ENCODE results near the gene TRMT11. TPM values are rescaled to one million over a fixed set of nuclear protein-coding genes. Genes with fewer than 3 reads are reported as not detected.

Gene TRMT11
- total RNA-seq, 2 experiments from 2014 or later = 21.6 to 22.5 TPM

GRCh38 chr6:126048635-126049034 lies 62.3 kb downstream of the TRMT11 start:
- Mint-ChIP-seq H3K27ac (no peak overlapping the region), H3K27me3 (no peaks in the 10 kb centered on the region), H3K4me1 (ENCODE audit: low read depth) (no peaks in the 10 kb centered on the region), H3K9me3 (peaks cover 2% of the 10 kb centered on the region), H3K36me3 (ENCODE audit: low read depth) (peaks cover 54% of the 10 kb centered on the region), H3K4me3 (no peak overlapping the region)
- ChIA-PET CTCF (no interaction called here), POLR2A (no interaction called here)
- H3K27me3 ChIP-seq (ENCODE audit: control insufficient read depth in 1 of 2, insufficient read depth in 2 of 2, low read length in 2 of 2) = no peaks in the 10 kb centered on the region
- no peak overlapping the region for H3K4me3 ChIP-seq (ENCODE audit: low read length)
- intact Hi-C loops (cut with DNase I, micrococcal nuclease) = no loop called here
- no peak overlapping the region for H3K27ac ChIP-seq (ENCODE audit: low read depth in 1 of 2, low read length in 2 of 2)
- peaks cover 3% of the 10 kb centered on the region for H3K36me3 ChIP-seq (ENCODE audit: insufficient read depth, low read length)
- no peaks in the 10 kb centered on the region for H3K9me3 ChIP-seq (ENCODE audit: control insufficient read depth in 1 of 2, insufficient read depth in 1 of 2, low read length in 2 of 2)
- DNase-seq = no peak
- no peak for TF ChIP-seq CTCF (IDR thresholded peaks at IDR 0.05)
- no peaks in the 10 kb centered on the region for H3K4me1 ChIP-seq (ENCODE audit: insufficient read depth, low read length)
- no peak for ATAC-seq (ENCODE audit: poor library complexity)

- Mint-ChIP-seq H3K27ac (no peak overlapping the region), H3K4me3 (no peak overlapping the region), H3K27me3 (no peaks in the 10 kb centered on the region), H3K9me3 (no peaks in the 10 kb centered on the region), H3K4me1 (ENCODE audit: low read depth) (no peaks in the 10 kb centered on the region), H3K36me3 (ENCODE audit: low read depth) (peaks cover 38% of the 10 kb centered on the region)
- ChIA-PET POLR2A (no interaction called here), CTCF (interaction anchor here (0.7 kb wide), 1 partner anchor 50 kb away, joined by 3 read pairs; no protein-coding TSS in a partner anchor)
- H3K36me3 ChIP-seq (ENCODE audit: insufficient read depth, low read length) = no peaks in the 10 kb centered on the region
- ATAC-seq (ENCODE audit: poor library complexity) (no peak), DNase-seq (no peak)
- no peak overlapping the region for H3K27ac ChIP-seq (ENCODE audit: low read depth in 1 of 2, low read length in 2 of 2)
- H3K9me3 ChIP-seq (ENCODE audit: control insufficient read depth in 1 of 2, insufficient read depth in 1 of 2, low read length in 2 of 2) = no peaks in the 10 kb centered on the region
- no peaks in the 10 kb centered on the region for H3K4me1 ChIP-seq (ENCODE audit: insufficient read depth, low read length)
- TF ChIP-seq CTCF (IDR thresholded peaks at IDR 0.05) = no peak
- H3K27me3 ChIP-seq (ENCODE audit: control insufficient read depth in 1 of 2, insufficient read depth in 2 of 2, low read length in 2 of 2) = no peaks in the 10 kb centered on the region
- intact Hi-C loops (cut with DNase I, micrococcal nuclease) = no loop called here
- no peak overlapping the region for H3K4me3 ChIP-seq (ENCODE audit: low read length)
Measured at GRCh38 chr6:126050795-126051194, 64.5 kb downstream of the TRMT11 start.

GRCh38 chr6:126051791-126052190 lies 65.5 kb downstream of the TRMT11 start:
- ChIA-PET CTCF (no interaction called here), POLR2A (no interaction called here)
- H3K4me1 Mint-ChIP-seq (ENCODE audit: low read depth) = no peaks in the 10 kb centered on the region
- H3K27me3 Mint-ChIP-seq = no peaks in the 10 kb centered on the region
- no peaks in the 10 kb centered on the region for H3K36me3 ChIP-seq (ENCODE audit: insufficient read depth, low read length)
- H3K27me3 ChIP-seq (ENCODE audit: control insufficient read depth in 1 of 2, insufficient read depth in 2 of 2, low read length in 2 of 2) = no peaks in the 10 kb centered on the region
- no peak overlapping the region for H3K4me3 Mint-ChIP-seq
- ATAC-seq (ENCODE audit: poor library complexity) (no peak), DNase-seq (no peak)
- H3K4me1 ChIP-seq (ENCODE audit: insufficient read depth, low read length) = no peaks in the 10 kb centered on the region
- H3K27ac Mint-ChIP-seq = no peak overlapping the region
- no peak for TF ChIP-seq CTCF (IDR thresholded peaks at IDR 0.05)
- peaks cover 30% of the 10 kb centered on the region for H3K36me3 Mint-ChIP-seq (ENCODE audit: low read depth)
- H3K27ac ChIP-seq (ENCODE audit: low read depth in 1 of 2, low read length in 2 of 2) = no peak overlapping the region
- no peaks in the 10 kb centered on the region for H3K9me3 ChIP-seq (ENCODE audit: control insufficient read depth in 1 of 2, insufficient read depth in 1 of 2, low read length in 2 of 2)
- no peaks in the 10 kb centered on the region for H3K9me3 Mint-ChIP-seq
- intact Hi-C loops (cut with DNase I, micrococcal nuclease) = no loop called here
- no peak overlapping the region for H3K4me3 ChIP-seq (ENCODE audit: low read length)
